Loucy (cell line): Measurements from ENCODE around the gene MDFI.

Source experiments
- H2AFZ ChIP-seq: fragments of 200-600 bp; sonication (generic); 2 replicates; pipeline ENCODE4 v1.6.0; 2016; ENCODE audit warnings: antibody characterized with exemption, mild to moderate bottlenecking, low read length, moderate library complexity
- H3F3A ChIP-seq: fragments of 200-600 bp; 2 replicates; pipeline ENCODE4 v1.6.0; 2016; ENCODE audit warnings: antibody characterized with exemption, low read depth, mild to moderate bottlenecking
- H3K27me3 ChIP-seq: fragments of 200-600 bp; sonication (generic); 2 replicates; pipeline ENCODE4 v1.6.1; 2014; ENCODE audit warnings: low read length, mild to moderate bottlenecking; ENCODE audit not compliant: insufficient read depth, poor library complexity, severe bottlenecking
- H3K36me3 ChIP-seq: fragments of 200-600 bp; sonication (generic); 2 replicates; pipeline ENCODE4 v1.6.1; 2016; ENCODE audit warnings: low read length; ENCODE audit not compliant: insufficient read depth
- H3K4me1 ChIP-seq: fragments of 200-600 bp; sonication (generic); 2 replicates; pipeline ENCODE4 v1.5.1; 2014; ENCODE audit warnings: low read length, mild to moderate bottlenecking; ENCODE audit not compliant: insufficient read depth, poor library complexity, severe bottlenecking
- H3K4me2 ChIP-seq: fragments of 200-600 bp; sonication (generic); 2 replicates; pipeline ENCODE4 v1.6.0; 2014; ENCODE audit warnings: antibody characterized with exemption, low read length, low read depth, mild to moderate bottlenecking; ENCODE audit not compliant: poor library complexity, severe bottlenecking
- H3K4me3 ChIP-seq: fragments of 200-600 bp; sonication (generic); 2 replicates; pipeline ENCODE4 v1.5.1; 2014; ENCODE audit warnings: low read length, mild to moderate bottlenecking, mixed read lengths; ENCODE audit not compliant: poor library complexity, severe bottlenecking
- H3K79me2 ChIP-seq: fragments of 200-600 bp; sonication (generic); 2 replicates; pipeline ENCODE4 v1.6.1; 2014; ENCODE audit warnings: low read length; ENCODE audit not compliant: insufficient read depth
- H3K9ac ChIP-seq: fragments of 200-600 bp; sonication (generic); 2 replicates; pipeline ENCODE4 v1.6.0; 2014; ENCODE audit warnings: mild to moderate bottlenecking, low read depth, low read length, moderate library complexity; ENCODE audit not compliant: poor library complexity, severe bottlenecking
- H3K9me2 ChIP-seq: fragments of 200-600 bp; sonication (generic); replicated peaks from 2 replicates; pipeline ENCODE4 v1.6.1; 2016; ENCODE audit warnings: low read depth, low read length, mixed read lengths
- H3K9me3 ChIP-seq: fragments of 200-600 bp; sonication (generic); 2 replicates; pipeline ENCODE4 v1.6.1; 2014; ENCODE audit warnings: mild to moderate bottlenecking, antibody characterized with exemption, low read length, low read depth; ENCODE audit not compliant: insufficient read depth
- H4K20me1 ChIP-seq: fragments of 200-600 bp; sonication (generic); 2 replicates; pipeline ENCODE4 v1.6.0; 2014; ENCODE audit warnings: antibody characterized with exemption, low read length, mild to moderate bottlenecking; ENCODE audit not compliant: insufficient read depth, poor library complexity, severe bottlenecking
- EZH2phosphoT487 ChIP-seq: fragments of 200-600 bp; IDR thresholded peaks from 2 replicates; pipeline ENCODE4 v1.6.1; 2018; ENCODE audit warnings: antibody characterized with exemption, mild to moderate bottlenecking, moderate library complexity, borderline replicate concordance
- TF ChIP-seq, protein P1 (sequence below): fragments of 200-600 bp; sonication (generic); conservative IDR thresholded peaks from 2 replicates; pipeline ENCODE4 v1.5.1; 2014; ENCODE audit warnings: mild to moderate bottlenecking, antibody characterized with exemption, low read length

The MDFI gene

DNA sequence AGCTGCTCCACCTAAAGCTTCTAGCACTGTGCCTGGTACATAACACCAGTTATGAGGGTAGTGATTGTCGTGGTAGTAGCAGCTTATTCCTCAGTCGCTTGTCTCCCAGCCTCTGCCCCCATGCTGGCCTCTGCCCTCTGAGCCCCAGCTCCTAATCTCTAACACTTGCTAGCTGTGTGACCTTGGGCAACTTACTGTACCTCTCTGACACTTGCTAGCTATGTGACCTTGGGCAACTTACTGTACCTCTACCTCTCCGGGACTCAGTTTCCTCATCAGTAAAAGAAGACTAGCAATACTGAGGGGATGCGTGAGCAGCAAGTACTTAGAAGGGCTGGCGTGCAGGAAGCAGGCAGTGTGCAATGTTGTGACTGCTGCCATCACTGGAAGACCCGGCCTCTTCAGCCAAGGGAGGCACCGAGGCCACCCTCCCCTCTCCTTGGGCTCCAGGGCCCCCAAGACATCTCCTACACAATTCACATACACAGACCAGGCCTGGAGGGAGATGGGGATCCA is 9.9 kb downstream of the MDFI start:
- no peak overlapping the region for H3K4me3 ChIP-seq
- H3K4me1 ChIP-seq: peaks cover 25% of the 10 kb centered on the region
- H3K9me2 ChIP-seq: no peaks in the 10 kb centered on the region

DNA sequence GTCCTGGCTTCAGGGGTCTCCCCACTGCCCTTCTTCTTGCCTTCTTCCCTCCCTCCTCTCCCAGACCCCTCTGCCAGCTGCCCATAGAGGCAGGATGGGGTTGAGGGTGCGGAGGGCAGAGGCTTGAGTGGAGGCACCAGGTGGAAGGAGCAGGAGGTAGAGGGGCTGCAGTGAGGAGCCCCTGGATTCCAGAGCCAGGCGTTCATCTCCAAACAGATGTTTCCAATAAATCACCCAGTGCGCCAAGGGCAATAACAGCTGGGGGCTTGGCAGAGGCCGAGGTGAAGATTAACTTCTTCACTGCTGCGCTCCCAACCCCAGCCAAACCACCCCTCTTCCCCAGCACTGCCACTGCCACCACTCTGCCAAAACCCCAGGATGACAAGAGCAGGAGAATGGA is 10.7 kb downstream of the MDFI start:
- Histone ChIP-seq H3K9ac (no peak overlapping the region), H3K27me3 (no peaks in the 10 kb centered on the region), H3K4me2 (no peak overlapping the region), H4K20me1 (peaks cover 8% of the 10 kb centered on the region), H2AFZ (no peak overlapping the region), H3K9me2 (no peaks in the 10 kb centered on the region), H3K4me3 (no peak overlapping the region), H3K36me3 (peaks cover 59% of the 10 kb centered on the region; the same call in 1 of the 2 replicates), H3K4me1 (peaks cover 18% of the 10 kb centered on the region), H3F3A (no peaks in the 10 kb centered on the region), H3K79me2 (peaks cover 33% of the 10 kb centered on the region; the same call in 1 of the 2 replicates), H3K9me3 (no peaks in the 10 kb centered on the region)
- TF ChIP-seq, protein P1, sequence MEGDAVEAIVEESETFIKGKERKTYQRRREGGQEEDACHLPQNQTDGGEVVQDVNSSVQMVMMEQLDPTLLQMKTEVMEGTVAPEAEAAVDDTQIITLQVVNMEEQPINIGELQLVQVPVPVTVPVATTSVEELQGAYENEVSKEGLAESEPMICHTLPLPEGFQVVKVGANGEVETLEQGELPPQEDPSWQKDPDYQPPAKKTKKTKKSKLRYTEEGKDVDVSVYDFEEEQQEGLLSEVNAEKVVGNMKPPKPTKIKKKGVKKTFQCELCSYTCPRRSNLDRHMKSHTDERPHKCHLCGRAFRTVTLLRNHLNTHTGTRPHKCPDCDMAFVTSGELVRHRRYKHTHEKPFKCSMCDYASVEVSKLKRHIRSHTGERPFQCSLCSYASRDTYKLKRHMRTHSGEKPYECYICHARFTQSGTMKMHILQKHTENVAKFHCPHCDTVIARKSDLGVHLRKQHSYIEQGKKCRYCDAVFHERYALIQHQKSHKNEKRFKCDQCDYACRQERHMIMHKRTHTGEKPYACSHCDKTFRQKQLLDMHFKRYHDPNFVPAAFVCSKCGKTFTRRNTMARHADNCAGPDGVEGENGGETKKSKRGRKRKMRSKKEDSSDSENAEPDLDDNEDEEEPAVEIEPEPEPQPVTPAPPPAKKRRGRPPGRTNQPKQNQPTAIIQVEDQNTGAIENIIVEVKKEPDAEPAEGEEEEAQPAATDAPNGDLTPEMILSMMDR: no peak
- no peak for TF ChIP-seq EZH2phosphoT487

More for the DNA sequence above, 9.9 kb downstream of the MDFI start:
- Histone ChIP-seq H3K9me3 (no peaks in the 10 kb centered on the region), H4K20me1 (peaks cover 11% of the 10 kb centered on the region), H3K9ac (no peak overlapping the region), H3F3A (no peaks in the 10 kb centered on the region), H3K4me2 (no peak overlapping the region), H2AFZ (no peak overlapping the region), H3K36me3 (peaks cover 53% of the 10 kb centered on the region; the same call in 1 of the 2 replicates), H3K27me3 (no peaks in the 10 kb centered on the region), H3K79me2 (peaks cover 41% of the 10 kb centered on the region; the same call in 1 of the 2 replicates)
- TF ChIP-seq EZH2phosphoT487: no peak
- TF ChIP-seq, protein P1: no peak

DNA sequence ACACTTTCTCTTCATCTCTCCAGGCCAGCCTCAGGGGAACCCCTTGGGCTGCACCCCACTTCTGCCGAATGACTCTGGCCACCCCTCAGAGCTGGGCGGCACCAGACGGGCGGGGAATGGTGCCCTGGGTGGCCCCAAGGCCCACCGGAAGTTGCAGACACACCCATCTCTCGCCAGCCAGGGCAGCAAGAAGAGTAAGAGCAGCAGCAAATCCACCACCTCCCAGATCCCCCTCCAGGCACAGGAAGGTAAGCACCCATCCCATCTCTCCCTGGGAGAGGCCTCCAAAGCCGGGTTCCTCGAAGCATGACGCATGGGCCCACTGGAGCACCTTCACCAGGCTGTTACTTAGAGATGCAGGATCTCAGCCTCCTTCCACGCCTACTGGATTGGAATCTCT is 11.3 kb downstream of the MDFI start:
- Histone ChIP-seq H3K9ac (no peak overlapping the region), H3K9me3 (no peaks in the 10 kb centered on the region), H3K4me1 (peaks cover 12% of the 10 kb centered on the region), H3K4me3 (no peak overlapping the region), H3K9me2 (no peaks in the 10 kb centered on the region), H4K20me1 (peaks cover 8% of the 10 kb centered on the region), H3K4me2 (no peak overlapping the region), H3K36me3 (peaks cover 59% of the 10 kb centered on the region; the same call in 1 of the 2 replicates), H3K79me2 (peaks cover 26% of the 10 kb centered on the region; the same call in 1 of the 2 replicates), H3F3A (no peaks in the 10 kb centered on the region), H3K27me3 (no peaks in the 10 kb centered on the region), H2AFZ (no peak overlapping the region)
- TF ChIP-seq, protein P1: no peak
- TF ChIP-seq EZH2phosphoT487: no peak
